Activated CD4-positive, alpha-beta T cell treated with anti-CD3 and anti-CD28 coated beads, Interleukin-10, Interleukin-2, amounts not matched to agents 100 ng/mL and 50 ng/mL, durations not matched to agents 16 hours and 8 hours (primary cell): ENCODE results near the gene MAN1C1.

Experiments
- DNase-seq: peaks from one replicate; pipeline ENCODE4 v3.0.0-alpha.2; 2020

Gene MAN1C1

DNA sequence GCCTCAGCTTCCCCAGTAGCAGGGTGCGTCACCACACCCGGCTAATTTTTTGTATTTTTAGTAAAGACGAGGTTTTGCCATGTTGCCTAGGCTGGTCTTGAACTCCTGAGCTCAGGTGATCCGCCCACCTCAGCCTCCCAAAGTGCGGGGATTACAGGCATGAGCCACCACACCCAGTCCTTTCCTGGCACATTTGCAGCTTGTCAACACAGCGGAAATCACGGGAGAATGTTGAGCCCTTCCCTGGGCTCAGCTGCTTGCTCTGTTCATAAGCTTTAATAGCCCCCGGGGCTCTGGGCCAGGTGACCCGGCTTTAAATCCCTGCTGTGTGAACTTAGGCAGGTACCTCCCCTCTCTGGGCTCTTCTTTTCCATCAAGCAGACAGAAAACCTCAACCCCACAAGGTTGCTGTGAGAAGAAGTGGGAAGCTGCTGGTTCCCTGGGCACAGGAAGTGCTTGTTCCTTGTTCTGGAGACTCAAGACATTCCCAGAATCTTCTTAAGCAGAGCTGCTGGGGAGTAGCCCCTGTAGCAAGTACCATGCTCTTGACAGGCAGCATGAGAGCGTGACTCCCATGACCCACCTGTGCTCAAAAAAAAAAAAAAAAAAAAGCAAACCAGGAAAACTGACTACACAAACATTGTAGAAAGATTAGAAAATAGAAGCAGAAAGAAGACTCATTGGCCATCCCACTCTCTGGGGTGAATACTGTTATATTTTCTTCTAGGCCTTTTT is 168.9 kb downstream of the MAN1C1 start:
- DNase-seq, result no peak

DNA sequence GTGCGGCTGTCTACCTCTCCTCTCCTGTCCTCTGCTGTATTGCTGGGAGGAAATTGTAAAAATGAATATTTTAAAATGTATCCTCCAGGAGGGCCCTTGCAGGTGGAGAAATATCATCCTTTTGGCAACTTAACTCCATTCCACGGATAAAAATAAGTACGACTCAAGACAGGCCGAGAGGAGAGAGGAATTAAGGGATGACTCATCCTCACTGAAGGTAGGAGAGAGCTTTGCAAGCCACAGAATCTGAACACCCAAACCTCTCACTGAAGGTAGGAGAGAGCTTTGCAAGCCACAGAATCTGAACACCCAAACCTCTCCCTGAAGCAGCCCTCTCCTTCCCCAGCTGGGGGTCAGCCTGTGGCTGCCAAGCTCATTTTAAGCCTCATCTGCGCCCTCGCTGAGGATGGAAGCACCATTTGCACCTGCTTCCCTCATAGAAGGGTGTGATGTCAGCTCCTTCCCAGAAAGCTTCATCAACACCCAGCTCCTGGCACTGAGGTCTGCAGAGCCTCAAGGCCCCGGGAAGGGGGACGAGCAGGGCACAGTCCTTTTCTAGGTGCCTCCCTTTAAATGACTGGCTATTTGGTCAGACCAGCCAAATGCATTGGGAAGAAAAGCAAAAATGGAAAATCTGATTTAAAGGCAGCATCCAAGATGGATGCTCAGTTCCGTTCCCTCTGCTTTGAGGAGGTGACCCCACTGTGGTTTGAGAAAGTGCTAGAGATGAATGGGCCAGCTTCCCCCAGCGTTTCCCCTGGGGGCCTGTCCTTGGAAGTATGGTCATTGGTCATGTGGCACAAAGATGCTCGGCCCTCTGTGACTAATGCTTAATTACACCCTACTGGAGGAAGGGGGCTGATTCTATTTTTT is 170.5 kb downstream of the MAN1C1 start:
- no peak for DNase-seq

DNA sequence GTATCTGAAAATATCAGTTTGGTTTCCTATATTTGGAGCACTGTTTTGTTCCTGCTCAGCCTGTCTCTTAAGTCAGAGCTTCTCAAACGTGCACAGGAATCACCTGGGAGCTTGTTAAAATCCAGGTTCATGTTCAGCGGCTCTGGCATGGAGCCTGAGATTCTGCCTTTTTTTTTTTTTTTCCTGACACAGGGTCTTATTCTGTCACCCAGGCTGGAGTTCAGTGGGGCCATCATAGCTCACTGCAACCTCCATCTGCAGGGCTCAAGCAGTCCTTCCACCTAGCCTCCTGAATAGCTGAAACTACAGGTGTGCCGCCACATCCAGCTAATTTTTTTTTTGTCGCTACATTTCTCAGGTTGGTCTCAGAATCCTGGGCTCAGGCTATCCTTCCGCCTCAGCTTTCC is 171.2 kb downstream of the MAN1C1 start:
- DNase-seq, result no peak

DNA sequence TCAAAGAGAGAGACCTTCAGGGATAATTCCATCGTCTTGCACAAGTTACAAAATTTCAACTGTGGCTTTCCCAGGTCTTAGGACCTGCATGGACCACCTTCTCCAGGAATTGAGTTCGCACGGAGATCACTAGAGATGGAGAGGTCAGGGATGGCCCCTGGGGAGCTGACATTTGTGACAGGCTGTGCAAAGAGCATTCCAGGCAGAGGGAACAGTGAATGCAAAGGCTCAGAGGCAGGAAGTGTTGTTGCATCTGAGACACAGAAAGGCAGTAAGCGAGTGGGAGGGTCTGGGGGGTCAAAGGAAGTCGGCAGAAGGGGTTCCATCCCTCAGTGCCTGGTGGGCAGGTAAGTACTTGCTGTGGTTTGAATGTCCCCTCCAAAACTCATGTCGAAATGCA is 173.9 kb downstream of the MAN1C1 start:
- DNase-seq, result no peak

DNA sequence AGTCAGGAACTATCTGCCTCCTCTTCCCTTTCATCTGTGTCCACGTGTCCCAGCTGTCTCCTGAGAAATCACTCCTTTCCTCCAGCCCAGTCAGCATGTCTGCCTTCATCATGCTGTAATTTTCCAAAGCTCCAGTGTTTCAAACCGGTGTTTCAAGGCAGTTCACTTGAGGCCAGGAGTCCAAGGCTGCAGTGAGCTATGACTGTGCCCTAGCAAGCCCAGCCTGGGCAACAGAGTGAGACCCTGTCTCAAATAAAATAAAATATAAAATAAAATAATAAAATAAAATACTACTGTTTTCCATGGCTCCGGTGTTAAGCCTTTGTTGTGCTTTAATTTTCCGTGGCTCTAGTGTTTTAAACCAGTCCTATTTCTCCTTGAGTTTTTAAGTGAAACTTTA is 175.5 kb downstream of the MAN1C1 start:
- DNase-seq, result no peak

DNA sequence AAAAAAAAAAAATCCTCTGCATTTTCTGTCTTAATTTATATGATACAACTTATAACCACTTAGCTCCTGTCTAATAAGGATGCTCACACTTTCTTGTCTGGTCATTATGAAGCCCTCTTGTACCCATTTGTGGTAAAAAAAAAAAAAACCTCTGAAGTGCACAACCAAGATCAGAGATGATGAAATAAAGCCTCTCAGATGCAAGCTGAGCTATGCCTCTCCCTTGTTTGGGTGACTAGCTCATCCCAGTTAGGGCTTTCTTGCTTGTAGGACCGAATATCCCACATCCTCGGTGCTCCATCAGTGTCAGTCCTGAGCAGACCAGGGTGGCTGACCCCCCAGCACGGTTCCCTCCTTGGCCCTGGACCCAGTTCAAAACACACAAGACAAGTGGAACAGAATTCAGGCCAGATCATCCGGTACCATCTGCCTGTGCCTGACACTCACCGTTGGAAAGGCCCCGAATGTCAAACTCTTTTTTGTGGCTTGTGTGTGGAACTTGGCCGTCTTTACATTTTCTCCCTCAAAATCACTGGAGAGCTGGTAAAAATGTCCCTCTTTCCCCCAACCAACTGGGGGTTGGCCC is 177.1 kb downstream of the MAN1C1 start:
- no peak for DNase-seq

DNA sequence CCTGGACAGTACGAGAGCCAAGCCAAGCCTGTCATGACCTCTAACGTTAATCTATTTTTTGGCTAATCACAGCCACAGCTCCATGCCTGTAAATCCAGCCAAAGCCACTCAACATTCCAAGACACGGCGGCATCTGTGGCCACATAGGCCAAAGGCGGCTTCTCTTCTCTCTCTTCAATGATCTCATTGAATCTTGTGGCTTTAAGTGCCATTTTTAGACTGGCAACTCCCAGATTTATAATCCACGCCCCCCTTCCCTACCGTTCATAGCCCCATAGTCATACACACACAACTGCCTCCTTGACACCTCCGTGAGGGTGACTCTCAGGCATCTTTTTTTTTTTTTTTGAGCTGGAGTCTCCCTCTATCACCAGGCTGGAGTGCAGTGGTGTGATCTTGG is 177.7 kb downstream of the MAN1C1 start:
- no peak for DNase-seq

DNA sequence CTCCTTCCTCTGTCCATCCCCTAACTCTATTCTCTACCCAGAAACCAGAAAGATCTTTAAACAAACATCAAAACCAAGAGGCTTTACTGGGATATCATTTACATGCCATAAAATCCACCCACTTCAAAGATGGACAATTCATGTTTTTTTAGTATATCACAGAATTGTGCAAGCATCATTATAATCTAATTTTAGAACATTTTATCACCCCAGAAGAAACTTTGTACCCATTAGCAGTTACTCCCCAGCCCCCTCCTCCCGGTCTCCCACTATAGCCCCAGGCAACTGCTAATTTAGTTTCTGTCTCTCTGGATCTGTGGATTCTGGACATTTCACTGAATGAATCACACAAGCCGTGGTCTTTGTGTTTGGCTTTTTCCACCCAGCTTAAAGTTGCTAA is 178.6 kb downstream of the MAN1C1 start:
- no peak for DNase-seq

DNA sequence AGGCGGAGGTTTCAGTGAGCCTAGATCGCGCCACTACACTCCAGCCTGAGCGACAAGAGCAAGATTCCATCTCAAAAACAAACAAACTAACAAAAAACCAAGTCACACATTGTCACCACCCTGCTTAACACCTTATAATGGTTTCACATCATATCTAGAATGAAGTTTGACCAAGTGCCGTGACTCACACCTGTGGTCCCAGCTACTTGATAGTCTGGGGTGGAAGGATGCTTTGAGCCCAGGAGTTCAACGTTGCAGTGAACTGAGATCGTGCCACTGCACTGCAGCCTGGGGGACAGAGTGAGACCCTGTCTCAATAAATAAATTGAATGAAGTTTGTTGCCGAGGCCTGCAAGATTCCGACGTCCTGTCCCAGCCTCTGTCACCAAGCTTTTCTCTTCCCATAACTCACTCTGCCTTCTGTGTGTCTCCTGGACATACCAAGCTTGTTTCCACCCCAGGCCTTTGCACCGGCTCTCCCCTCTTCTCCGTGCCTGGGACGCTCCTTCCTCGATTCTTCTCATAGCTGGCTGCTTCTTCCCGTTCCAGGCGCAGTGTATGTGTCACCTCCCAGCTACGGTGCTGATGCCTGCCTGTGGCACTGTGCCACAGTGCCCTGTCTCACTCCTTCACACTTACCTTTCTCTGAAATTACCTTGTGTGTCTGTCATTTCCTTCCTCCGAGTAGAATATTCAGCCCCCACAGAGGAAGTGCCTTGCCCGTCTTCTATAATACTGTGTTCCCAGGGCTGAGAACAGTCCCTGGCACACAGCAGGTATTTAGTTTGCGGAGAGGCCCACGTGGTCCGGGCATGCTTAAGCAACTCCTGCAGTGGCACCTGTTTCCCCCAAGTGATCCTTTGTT is 179.6 kb downstream of the MAN1C1 start:
- peak; percentile 52 for DNase-seq

DNA sequence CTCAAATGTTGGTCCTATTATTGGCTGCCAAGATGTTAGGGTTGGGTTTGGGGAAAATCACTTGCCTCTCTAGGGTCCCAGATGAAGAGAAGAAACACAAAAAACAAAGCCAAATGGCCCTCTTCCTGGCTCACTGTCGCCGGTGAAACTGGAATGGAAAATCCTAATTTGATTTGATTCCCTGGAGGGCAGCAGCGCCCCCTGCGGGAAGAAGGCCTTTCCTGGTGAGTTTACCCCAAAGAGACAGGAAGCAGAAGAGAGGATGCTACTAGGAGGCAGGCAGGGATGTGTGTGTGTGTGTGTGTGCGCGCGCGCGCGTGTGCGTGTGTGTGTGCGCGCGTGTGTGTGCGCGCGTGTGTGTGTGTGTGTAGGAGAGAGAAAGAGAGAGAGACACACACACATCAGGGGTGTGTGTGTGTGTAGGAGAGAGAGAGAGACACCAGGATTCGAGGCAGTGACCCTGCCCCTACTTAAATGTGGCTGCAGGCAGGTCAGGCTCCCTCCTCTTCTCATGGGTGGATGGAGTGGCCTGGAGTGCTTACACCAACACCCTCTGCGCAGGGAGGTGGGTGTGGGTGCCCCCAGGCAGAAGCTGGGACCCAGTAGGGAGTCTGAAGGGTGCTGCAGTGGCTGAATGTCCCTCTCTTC is 180.3 kb downstream of the MAN1C1 start:
- DNase-seq, result peak; percentile 78

DNA sequence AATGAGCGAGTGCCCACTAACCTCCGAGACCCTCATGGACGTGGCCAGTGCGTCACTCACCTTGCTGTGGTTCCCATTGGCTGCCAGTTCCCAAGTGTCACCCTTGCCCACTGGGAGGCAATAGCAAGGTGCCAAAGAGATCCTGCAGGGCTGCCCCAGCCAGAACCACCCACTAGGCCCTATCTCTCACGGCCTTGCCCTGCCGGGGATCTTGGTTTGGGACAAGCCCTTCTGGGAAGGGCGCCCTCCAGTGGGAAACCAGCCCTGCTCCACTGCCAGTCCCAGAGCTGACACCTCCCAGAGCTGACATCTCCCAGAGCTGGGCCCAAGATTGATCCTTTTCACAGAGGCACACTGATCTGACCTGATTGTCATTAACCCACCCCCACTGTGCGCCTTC is 181.3 kb downstream of the MAN1C1 start:
- DNase-seq, result peak; percentile 49

DNA sequence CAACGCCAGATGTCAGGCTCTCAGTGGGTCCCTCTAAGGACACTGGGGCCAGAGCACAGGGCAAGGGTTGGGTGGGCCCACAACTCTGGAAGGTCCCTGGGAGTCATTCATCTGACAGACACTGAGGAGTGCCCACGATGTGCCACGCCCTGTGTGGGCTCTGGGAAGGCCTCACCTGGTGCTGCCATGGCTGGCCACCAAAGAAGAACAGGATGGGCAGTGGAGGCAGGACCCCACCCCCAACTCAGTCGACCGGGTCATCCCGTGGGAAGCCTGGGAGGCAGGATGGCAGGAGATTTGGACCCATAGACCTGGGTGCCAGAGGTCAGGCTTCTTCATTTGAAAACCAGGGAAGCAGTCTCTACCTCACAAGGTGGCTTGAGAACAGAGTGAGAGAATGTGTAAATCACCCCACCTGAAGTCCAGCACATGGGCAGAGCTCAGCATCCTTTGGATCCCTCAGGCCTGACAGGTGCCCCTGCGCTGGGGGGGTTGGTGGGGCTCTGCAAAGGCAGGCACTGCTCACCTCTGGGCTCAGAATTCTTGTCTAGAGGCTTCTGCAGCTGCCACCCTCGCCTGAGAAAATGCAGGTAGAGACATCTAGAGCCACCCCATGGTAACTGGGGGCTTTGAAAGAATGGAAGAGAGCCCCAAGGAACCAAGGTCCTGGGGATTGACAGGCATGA is 182.2 kb downstream of the MAN1C1 start:
- no peak for DNase-seq

DNA sequence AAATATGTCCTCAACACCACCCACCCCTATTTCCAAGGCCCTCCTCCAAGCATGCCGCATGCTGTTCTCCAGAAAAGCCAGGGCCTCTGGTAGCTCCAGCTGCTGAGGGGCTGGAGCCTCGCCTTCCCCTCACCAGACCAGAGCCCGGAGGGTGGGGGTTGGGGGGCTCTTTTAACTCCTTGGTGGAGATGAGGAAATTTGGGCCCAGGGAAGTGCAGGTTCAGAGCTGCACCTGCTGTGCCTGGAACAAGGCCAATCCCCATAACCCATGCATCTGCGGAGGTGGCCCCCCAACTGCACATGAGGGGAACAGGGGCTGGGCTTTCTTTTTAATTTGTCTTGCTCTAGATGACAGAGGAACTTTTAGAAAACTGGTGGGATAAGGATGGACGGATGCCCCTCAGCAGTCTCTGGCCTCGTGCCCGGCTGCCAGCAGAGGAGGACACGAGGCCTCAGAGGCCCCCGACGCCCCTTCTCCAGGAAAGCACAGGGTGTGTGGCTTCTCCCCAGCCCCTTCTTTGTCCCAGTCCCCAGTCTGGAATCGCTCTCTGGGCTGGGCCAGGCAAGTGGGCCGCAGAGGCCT is 182.9 kb downstream of the MAN1C1 start:
- no peak for DNase-seq

DNA sequence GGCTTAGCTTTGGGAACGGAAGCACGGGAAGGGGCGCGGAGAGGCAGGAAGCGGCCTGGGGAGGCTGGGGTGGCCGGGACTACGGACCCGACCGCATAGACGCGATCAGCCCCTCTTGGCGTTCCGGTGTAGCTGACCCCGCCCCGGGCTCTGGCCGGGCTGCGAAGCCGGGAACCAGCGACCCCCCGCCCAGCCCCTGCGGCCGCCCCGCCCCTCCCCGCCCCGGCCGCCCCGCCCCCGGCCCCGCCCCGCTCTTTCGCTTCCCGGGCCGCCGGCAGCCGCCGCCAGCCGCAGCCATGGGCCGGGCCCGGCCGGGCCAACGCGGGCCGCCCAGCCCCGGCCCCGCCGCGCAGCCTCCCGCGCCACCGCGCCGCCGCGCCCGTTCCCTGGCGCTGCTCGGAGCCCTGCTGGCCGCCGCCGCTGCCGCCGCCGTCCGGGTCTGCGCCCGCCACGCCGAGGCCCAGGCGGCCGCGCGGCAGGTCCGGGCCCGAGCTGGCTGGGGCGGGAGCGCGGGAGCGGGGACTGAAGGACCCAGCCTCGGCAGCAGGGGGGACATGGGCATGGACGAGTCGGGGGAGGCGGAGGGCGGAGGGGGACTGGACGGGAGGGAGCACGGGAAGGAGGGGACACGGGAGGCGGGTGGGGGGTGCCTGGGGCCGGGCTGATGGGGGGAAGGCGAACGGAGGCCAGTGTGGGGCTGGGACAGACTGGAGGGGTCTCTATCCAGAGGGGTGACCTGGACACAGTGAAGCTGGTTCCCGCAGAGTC is 183.5 kb downstream of the MAN1C1 start, which contains the start of gene SELENON:
SELENON (plus strand) TSS at position 259 of the 768 bp plus-strand sequence; CDS start at position 297, 38 bp downstream.
- DNase-seq, result no peak

DNA sequence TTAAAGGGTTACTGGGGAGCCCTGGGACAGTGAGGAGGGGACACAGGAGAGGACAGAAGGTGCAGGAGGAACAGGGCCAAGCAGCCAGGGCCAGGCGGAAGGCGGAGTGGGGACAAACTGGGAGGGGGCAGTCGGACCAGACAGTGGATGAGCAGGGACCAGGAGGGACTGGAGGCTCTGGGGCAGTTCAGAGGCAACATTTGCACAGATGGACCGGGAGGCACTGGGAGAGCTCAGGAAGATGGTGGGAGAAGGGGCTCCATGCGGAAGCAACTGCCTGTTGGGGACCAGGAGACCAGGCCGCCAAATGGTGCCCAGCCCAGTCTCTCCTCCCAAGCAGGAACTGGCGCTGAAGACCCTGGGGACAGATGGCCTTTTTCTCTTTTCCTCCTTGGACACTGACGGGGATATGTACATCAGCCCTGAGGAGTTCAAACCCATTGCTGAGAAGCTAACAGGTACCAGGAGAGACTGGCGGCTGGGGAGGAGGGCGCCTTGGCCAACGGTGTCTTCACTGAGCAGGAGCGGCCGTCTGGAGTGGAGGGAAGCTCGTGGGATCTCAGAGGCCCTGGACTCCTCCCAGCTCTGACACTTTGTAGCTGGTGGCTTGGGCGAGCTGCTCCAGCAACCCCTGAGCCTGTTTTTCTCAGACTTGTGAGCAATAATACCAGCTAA is 184.2 kb downstream of the MAN1C1 start:
- no peak for DNase-seq

DNA sequence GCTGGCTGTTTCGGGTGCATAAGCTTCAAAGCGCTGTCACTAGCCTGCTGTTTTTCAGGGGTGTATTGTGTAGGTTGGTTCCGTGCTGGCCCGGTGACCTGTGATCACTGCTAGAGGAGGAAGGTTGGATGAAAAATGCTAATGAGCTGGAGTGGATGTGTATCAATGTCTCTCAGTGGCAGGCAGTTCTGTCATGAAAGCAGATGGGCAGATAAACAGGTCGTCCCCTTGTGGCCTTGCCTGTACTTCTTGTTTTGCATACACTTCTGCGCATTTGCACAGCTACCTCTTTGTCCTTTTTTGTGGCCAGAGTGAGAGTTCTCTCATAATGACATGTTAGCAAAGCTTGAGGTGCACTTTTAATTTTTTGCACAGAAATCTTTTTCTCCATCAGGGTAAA is 186.3 kb downstream of the MAN1C1 start:
- DNase-seq, result no peak

DNA sequence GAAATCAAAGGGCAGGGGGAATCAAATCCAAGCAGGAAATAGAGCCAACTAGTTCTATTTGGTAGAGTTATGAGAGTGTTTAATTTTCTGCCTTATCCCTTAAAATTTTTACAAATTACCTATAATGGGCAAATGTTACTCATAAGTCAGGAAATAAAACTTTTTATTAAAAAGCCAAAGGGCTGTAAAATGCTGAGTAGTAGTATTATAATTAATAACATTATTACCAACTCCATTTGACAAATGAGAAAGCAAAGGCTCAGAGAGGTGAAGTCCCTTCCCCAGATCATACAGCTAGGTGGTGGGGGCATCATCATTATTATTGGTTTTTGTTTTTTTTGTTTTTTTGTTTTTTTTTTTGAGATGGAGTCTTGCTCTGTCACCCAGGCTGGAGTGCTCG is 186.8 kb downstream of the MAN1C1 start:
- no peak for DNase-seq

DNA sequence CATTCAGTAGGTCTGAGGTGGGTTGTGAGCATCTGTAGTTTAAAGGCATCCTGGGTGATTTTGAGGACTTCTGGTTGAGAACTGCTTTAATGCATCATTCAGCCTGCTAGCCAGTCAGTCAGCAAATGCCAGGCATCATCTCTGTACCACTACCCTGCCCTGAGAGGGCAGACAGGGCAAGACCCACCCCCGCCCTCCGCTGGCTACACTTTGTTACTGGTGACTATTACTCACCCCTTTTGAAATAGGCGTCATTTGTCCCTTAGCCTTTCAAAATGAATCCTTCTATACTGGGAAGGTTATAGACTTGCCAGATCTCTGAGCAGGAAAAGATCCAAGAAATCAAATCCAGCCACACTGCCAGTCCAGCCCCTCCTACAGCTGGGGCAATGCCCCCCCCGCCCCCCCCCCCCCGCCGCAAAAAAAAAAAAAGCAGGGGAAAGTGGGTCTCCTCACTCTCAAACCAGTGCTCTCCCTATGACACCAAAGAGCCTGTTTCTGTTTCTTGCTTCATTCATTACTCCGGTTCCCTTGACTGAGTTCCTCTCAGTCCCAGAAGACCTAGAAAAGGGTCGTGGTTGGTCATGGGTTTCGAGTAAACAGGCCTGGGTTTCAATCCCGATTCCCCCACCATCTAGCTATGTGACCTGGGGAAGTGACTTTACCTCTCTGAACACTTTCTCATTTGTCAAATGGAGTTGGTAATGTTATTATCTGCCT is 187.8 kb downstream of the MAN1C1 start:
- peak; percentile 54 for DNase-seq
